ENCODE measurements around the gene RGS1. TPM values are rescaled to one million over a fixed set of nuclear protein-coding genes. Genes with fewer than 3 reads are reported as not detected.
A peak's percentile ranks its signal among the peaks of the same experiment; 100 is the strongest.

Gene RGS1
- total and polyA plus RNA-seq, 9 of the 15 experiments (the other 6 are each of a cell fraction or from before 2014, with no cell fraction given), result not detected

GRCh38 chr1:192580351-192580962, 4.9 kb downstream of the RGS1 start:
- BruUV-seq (replicated peaks), result no TSS peak
- WGBS (ENCODE audit: insufficient coverage, low coverage, missing lambda C conversion rate), result 0% methylated on average over 3 of the region's 3 CpGs
- Histone ChIP-seq H3K4me1 (replicated peaks in 1 of 2; ENCODE audit: control insufficient read depth in 2 of 2, insufficient read depth in 2 of 2, low read length in 2 of 2) (no peaks in the 10 kb centered on the region), H3K4me2 (ENCODE audit: insufficient read depth, low read length) (no peak overlapping the region), H3K9me3 (replicated peaks; ENCODE audit: control insufficient read depth, insufficient read depth, low read depth, low read length) (no peaks in the 10 kb centered on the region), H3K27ac (ENCODE audit: extremely low read depth, low read depth, low read length) (no peak overlapping the region), H3K9me1 (ENCODE audit: control insufficient read depth, insufficient read depth, low read length) (no peaks in the 10 kb centered on the region), H3K4me3 (no peak overlapping the region), H3K79me2 (ENCODE audit: control insufficient read depth, insufficient read depth, low read length) (no peaks in the 10 kb centered on the region), H3K9ac (ENCODE audit: insufficient read depth in 1 of 2, low read depth in 2 of 2, low read length in 2 of 2) (no peak overlapping the region), H3K36me3 (ENCODE audit: control insufficient read depth, insufficient read depth, low read length) (no peaks in the 10 kb centered on the region), H2AFZ (ENCODE audit: low read depth, low read length) (no peak overlapping the region), H3K27me3 (ENCODE audit: control insufficient read depth in 2 of 2, insufficient read depth in 2 of 2, low read length in 2 of 2) (no peaks in the 10 kb centered on the region), H4K20me1 (replicated peaks; ENCODE audit: control insufficient read depth, insufficient read depth, low read length) (no peaks in the 10 kb centered on the region)
- no peak for FAIRE-seq
- ChIA-PET CTCF (ENCODE audit: low intra/inter-chr PET ratio) (no interaction called here), POLR2A (no interaction called here)
- TF ChIP-seq RAD21 (CRISPR knock-in tag; conservative IDR thresholded peaks at IDR 0.05 in 1 of 2, IDR thresholded peaks at IDR 0.05 in 1 of 2) (peak; percentile 21 to 28; a peak in 3 of 4 replicates), PBX2 (CRISPR knock-in tag; IDR thresholded peaks at IDR 0.05; ENCODE audit: low read depth) (no peak), PBX2 (tag; conservative IDR thresholded peaks at IDR 0.05; ENCODE audit: low read depth) (no peak)
- intact Hi-C loops (cut with micrococcal nuclease), result no loop called here
- DNase-seq (ENCODE audit: extremely low read depth in 1 of 4, low spot score in 3 of 4), result no peak
- ATAC-seq, result no peak
- in situ Hi-C loops (cut with MboI), result no loop called here

Data from K562 (cell line).